ENCODE results near the gene SOCS1.

The SOCS1 gene

DNA sequence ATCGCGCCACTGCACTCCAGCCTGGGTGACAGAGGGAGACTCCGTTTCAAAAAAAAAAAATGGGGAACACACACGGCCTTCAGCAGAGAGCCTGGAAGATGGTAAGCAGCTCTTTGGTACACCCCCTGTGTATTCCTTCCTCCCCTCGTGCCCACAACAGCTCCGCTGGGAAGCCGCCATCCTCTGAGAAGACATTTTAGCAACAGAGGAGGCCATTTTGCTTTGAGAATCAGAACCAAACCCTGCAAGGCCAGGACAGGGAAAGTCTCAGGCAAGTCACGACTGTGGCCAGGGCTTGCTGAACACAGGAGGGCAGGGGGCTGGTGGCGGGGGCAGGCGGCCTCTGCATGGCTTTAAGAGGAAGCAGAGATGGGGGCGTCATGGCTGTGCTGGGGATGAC lies 45.7 kb downstream of the SOCS1 start:
- no peak overlapping the region for H2BK120ac ChIP-seq (ENCODE audit: insufficient read depth, low read length, poor library complexity)
- H3K4me3 ChIP-seq (ENCODE audit: low read depth, low read length): no peak overlapping the region
- H3K23ac ChIP-seq (ENCODE audit: low read length): no peak overlapping the region
- no peaks in the 10 kb centered on the region for H3K36me3 ChIP-seq (ENCODE audit: control insufficient read depth in 1 of 2, insufficient read depth in 2 of 2, low read length in 2 of 2)
- H2BK12ac ChIP-seq (ENCODE audit: low read length): no peak overlapping the region
- H4K12ac ChIP-seq (ENCODE audit: low read depth, low read length): no peak overlapping the region
- H2AK5ac ChIP-seq (ENCODE audit: low read length): no peak overlapping the region
- H3K9me3 ChIP-seq (ENCODE audit: insufficient read depth, low read depth, low read length): peaks cover 13% of the 10 kb centered on the region
- no peak overlapping the region for H3K9ac ChIP-seq (ENCODE audit: low read length)
- no peaks in the 10 kb centered on the region for H3K79me1 ChIP-seq (ENCODE audit: low read length)
- H3K27me3 ChIP-seq (ENCODE audit: insufficient read depth, low read length): no peaks in the 10 kb centered on the region
- no peak overlapping the region for H3K18ac ChIP-seq (ENCODE audit: low read length)
- no peak overlapping the region for H3K4ac ChIP-seq (ENCODE audit: low read depth, low read length)
- no CpG with 5 or more reads among the region's 11 CpGs for WGBS (ENCODE audit: extremely low coverage, insufficient coverage, insufficient read length)
- no peak overlapping the region for H2AFZ ChIP-seq (ENCODE audit: insufficient read depth, low read length, poor library complexity)
- H4K8ac ChIP-seq (ENCODE audit: low read depth, low read length): no peak overlapping the region
- no peak overlapping the region for H2BK5ac ChIP-seq (ENCODE audit: low read depth, low read length, poor library complexity)
- H4K91ac ChIP-seq (ENCODE audit: low read depth, low read length): no peak overlapping the region
- no peak overlapping the region for H3K4me2 ChIP-seq (ENCODE audit: low read length)
- no peak for DNase-seq
- no peak overlapping the region for H3K14ac ChIP-seq (ENCODE audit: low read length)
- H3K79me2 ChIP-seq (ENCODE audit: control insufficient read depth, insufficient read depth, low read length, poor library complexity): no peaks in the 10 kb centered on the region
- H3K27ac ChIP-seq (ENCODE audit: low read depth, low read length): no peak overlapping the region
- H3K4me1 ChIP-seq (ENCODE audit: control insufficient read depth in 1 of 2, insufficient read depth in 2 of 2, low read length in 2 of 2): no peaks in the 10 kb centered on the region

DNA sequence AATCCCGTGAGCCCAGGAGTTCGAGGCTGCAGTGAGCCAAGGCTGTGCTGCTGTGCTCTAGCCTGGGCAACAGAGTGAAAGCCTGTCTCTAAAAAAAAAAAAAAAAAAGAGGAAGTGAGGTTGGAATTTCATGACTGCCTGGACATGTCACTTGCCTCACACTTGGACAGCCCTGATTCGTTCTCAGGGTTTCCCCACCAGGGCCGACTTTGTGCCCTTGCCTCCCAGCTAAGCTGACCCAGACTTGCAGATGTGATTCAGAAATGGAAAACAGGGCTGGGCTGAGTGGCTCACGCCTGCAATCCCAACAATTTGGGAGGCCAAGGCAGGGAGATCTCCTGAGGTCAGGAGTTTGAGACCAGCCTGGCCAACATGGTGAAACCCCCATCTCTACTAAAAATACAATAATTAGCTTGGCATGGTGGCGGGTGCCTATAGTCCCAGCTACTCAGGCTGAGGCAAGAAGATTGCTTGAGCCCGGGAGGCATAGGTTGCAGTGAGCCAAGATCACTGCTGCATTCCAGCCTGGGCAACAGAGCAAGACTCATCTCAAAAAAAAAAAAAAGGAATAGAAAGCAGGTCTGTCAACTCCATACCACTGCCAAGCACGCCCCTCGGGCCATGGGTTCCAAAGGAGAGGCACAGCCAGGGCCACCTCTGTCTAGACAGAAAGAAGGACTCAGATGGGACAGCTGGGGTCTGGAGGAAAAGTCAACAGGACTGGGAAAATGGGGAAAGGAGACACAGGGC lies 46.9 kb downstream of the SOCS1 start:
- no peak overlapping the region for H2BK120ac ChIP-seq (ENCODE audit: insufficient read depth, low read length, poor library complexity)
- no peaks in the 10 kb centered on the region for H3K27me3 ChIP-seq (ENCODE audit: insufficient read depth, low read length)
- H3K79me1 ChIP-seq (ENCODE audit: low read length): no peaks in the 10 kb centered on the region
- H3K18ac ChIP-seq (ENCODE audit: low read length): no peak overlapping the region
- no peak overlapping the region for H4K8ac ChIP-seq (ENCODE audit: low read depth, low read length)
- no peak overlapping the region for H2AK5ac ChIP-seq (ENCODE audit: low read length)
- no peaks in the 10 kb centered on the region for H3K79me2 ChIP-seq (ENCODE audit: control insufficient read depth, insufficient read depth, low read length, poor library complexity)
- no peak overlapping the region for H4K91ac ChIP-seq (ENCODE audit: low read depth, low read length)
- no peak overlapping the region for H3K27ac ChIP-seq (ENCODE audit: low read depth, low read length)
- no peak overlapping the region for H4K12ac ChIP-seq (ENCODE audit: low read depth, low read length)
- H3K9me3 ChIP-seq (ENCODE audit: insufficient read depth, low read depth, low read length): peaks cover 13% of the 10 kb centered on the region
- no peak overlapping the region for H2BK12ac ChIP-seq (ENCODE audit: low read length)
- no peak overlapping the region for H3K4me2 ChIP-seq (ENCODE audit: low read length)
- no peaks in the 10 kb centered on the region for H3K36me3 ChIP-seq (ENCODE audit: control insufficient read depth in 1 of 2, insufficient read depth in 2 of 2, low read length in 2 of 2)
- DNase-seq: peak; percentile 52 to 59
- no peak overlapping the region for H3K23ac ChIP-seq (ENCODE audit: low read length)
- H3K9ac ChIP-seq (ENCODE audit: low read length): no peak overlapping the region
- H2AFZ ChIP-seq (ENCODE audit: insufficient read depth, low read length, poor library complexity): no peak overlapping the region
- H3K4ac ChIP-seq (ENCODE audit: low read depth, low read length): no peak overlapping the region
- H3K4me3 ChIP-seq (ENCODE audit: low read depth, low read length): no peak overlapping the region
- no CpG with 5 or more reads among the region's 9 CpGs for WGBS (ENCODE audit: extremely low coverage, insufficient coverage, insufficient read length)
- no peak overlapping the region for H3K14ac ChIP-seq (ENCODE audit: low read length)
- H2BK5ac ChIP-seq (ENCODE audit: low read depth, low read length, poor library complexity): no peak overlapping the region
- no peaks in the 10 kb centered on the region for H3K4me1 ChIP-seq (ENCODE audit: control insufficient read depth in 1 of 2, insufficient read depth in 2 of 2, low read length in 2 of 2)

DNA sequence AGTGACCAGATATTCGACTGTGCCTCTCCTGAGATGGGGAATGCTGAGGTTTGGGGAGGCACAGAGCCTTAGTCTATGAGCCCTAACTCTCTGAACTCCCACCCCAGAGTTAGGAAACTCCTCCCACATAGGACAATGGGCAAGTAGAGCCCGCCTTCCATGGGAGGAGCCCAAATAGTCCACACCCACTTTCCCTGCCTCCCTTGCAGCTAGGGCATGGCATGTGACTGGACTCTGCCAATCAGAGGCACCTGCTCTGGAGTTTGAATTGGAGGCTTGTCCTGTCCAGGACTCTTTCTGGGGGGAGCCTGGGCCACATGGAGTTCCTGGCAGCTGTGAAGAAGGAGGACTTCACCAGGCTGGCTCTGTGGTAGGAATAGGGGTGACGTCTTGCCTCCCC lies 48.4 kb downstream of the SOCS1 start:
- no CpG with 5 or more reads among the region's 3 CpGs for WGBS (ENCODE audit: extremely low coverage, insufficient coverage, insufficient read length)
- DNase-seq: no peak
- no peak overlapping the region for H3K9ac ChIP-seq (ENCODE audit: low read length)

DNA sequence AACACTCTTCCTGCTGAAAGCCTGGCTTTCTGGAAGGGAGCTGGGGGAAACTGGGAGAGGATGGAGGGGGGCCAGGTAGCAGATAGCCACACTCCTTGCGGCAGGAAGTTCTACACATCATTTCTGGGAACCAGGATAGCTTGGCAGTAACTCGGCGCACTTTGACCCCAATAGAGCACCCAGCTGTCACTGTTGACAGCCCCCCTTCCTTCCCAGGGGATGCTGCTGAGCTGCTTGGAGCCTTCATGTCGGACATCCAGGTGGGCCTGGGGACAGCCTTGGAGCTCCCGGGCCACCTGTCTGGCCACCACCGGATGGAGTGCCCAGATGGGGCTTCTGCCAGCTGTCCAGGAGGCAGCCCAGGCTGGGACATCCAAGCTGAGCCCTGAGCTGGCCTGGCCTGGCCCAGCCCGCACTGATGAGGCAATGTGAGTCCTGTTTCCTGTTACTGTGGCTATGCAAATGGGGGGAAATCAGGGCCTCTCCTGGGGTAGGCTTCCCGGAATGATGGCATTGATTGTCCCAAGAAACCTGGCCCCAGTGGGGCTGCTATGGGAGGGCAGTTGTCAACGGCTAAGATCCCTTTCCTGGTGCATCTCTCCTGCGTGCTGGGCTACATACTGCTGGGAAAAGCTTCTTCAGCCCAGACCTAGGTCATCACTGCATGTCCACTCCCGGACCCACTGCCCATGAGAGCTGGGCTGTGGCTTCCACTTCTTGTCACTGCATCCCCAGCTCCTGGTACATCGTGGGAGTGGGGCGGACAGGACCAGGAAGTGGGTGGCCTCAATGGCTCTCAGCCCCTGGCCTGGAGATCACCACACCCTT lies 50.0 kb downstream of the SOCS1 start:
- H2BK5ac ChIP-seq (ENCODE audit: low read depth, low read length, poor library complexity): no peak overlapping the region
- no peak overlapping the region for H2AK5ac ChIP-seq (ENCODE audit: low read length)
- no peaks in the 10 kb centered on the region for H3K79me2 ChIP-seq (ENCODE audit: control insufficient read depth, insufficient read depth, low read length, poor library complexity)
- no peak overlapping the region for H3K4me3 ChIP-seq (ENCODE audit: low read depth, low read length)
- WGBS (ENCODE audit: extremely low coverage, insufficient coverage, insufficient read length): no CpG with 5 or more reads among the region's 13 CpGs
- no peak overlapping the region for H3K4ac ChIP-seq (ENCODE audit: low read depth, low read length)
- H3K9ac ChIP-seq (ENCODE audit: low read length): no peak overlapping the region
- H3K4me1 ChIP-seq (ENCODE audit: control insufficient read depth in 1 of 2, insufficient read depth in 2 of 2, low read length in 2 of 2): peaks cover 8 to 9% of the 10 kb centered on the region in 2 experiments
- H4K91ac ChIP-seq (ENCODE audit: low read depth, low read length): no peak overlapping the region
- H3K14ac ChIP-seq (ENCODE audit: low read length): no peak overlapping the region
- no peak overlapping the region for H4K12ac ChIP-seq (ENCODE audit: low read depth, low read length)
- H2BK120ac ChIP-seq (ENCODE audit: insufficient read depth, low read length, poor library complexity): no peak overlapping the region
- no peak overlapping the region for H3K4me2 ChIP-seq (ENCODE audit: low read length)
- no peak overlapping the region for H2AFZ ChIP-seq (ENCODE audit: insufficient read depth, low read length, poor library complexity)
- no peak overlapping the region for H3K23ac ChIP-seq (ENCODE audit: low read length)
- no peaks in the 10 kb centered on the region for H3K36me3 ChIP-seq (ENCODE audit: control insufficient read depth in 1 of 2, insufficient read depth in 2 of 2, low read length in 2 of 2)
- no peak overlapping the region for H4K8ac ChIP-seq (ENCODE audit: low read depth, low read length)
- no peak overlapping the region for H2BK12ac ChIP-seq (ENCODE audit: low read length)
- DNase-seq: no peak
- no peaks in the 10 kb centered on the region for H3K79me1 ChIP-seq (ENCODE audit: low read length)
- H3K27ac ChIP-seq (ENCODE audit: low read depth, low read length): no peak overlapping the region
- H3K9me3 ChIP-seq (ENCODE audit: insufficient read depth, low read depth, low read length): peaks cover 11% of the 10 kb centered on the region
- H3K27me3 ChIP-seq (ENCODE audit: insufficient read depth, low read length): no peaks in the 10 kb centered on the region
- no peak overlapping the region for H3K18ac ChIP-seq (ENCODE audit: low read length)

More for the DNA sequence above, 48.4 kb downstream of the SOCS1 start:
- Histone ChIP-seq H3K14ac (ENCODE audit: low read length) (no peak overlapping the region), H3K79me1 (ENCODE audit: low read length) (no peaks in the 10 kb centered on the region), H2BK5ac (ENCODE audit: low read depth, low read length, poor library complexity) (no peak overlapping the region), H4K12ac (ENCODE audit: low read depth, low read length) (no peak overlapping the region), H4K8ac (ENCODE audit: low read depth, low read length) (no peak overlapping the region), H3K27ac (ENCODE audit: low read depth, low read length) (no peak overlapping the region), H3K18ac (ENCODE audit: low read length) (no peak overlapping the region), H3K36me3 (ENCODE audit: control insufficient read depth in 1 of 2, insufficient read depth in 2 of 2, low read length in 2 of 2) (no peaks in the 10 kb centered on the region), H3K4ac (ENCODE audit: low read depth, low read length) (no peak overlapping the region), H3K23ac (ENCODE audit: low read length) (no peak overlapping the region), H3K79me2 (ENCODE audit: control insufficient read depth, insufficient read depth, low read length, poor library complexity) (no peaks in the 10 kb centered on the region), H4K91ac (ENCODE audit: low read depth, low read length) (no peak overlapping the region), H3K27me3 (ENCODE audit: insufficient read depth, low read length) (no peaks in the 10 kb centered on the region), H3K4me3 (ENCODE audit: low read depth, low read length) (no peak overlapping the region), H3K9me3 (ENCODE audit: insufficient read depth, low read depth, low read length) (peaks cover 13% of the 10 kb centered on the region), H3K4me2 (ENCODE audit: low read length) (no peak overlapping the region), H2AFZ (ENCODE audit: insufficient read depth, low read length, poor library complexity) (no peak overlapping the region), H3K4me1 (ENCODE audit: control insufficient read depth in 1 of 2, insufficient read depth in 2 of 2, low read length in 2 of 2) (no peaks in the 10 kb centered on the region), H2AK5ac (ENCODE audit: low read length) (no peak overlapping the region), H2BK12ac (ENCODE audit: low read length) (no peak overlapping the region), H2BK120ac (ENCODE audit: insufficient read depth, low read length, poor library complexity) (no peak overlapping the region)
